Calu3 (cell line): ENCODE data around the gene DHRS7. TPM values are rescaled to one million over a fixed set of nuclear protein-coding genes. Genes with fewer than 3 reads are reported as not detected.
"Not testable (repeated sequence)": the region's sequence is repeated elsewhere in the genome, so short reads cannot be mapped to it uniquely, and the experiment has no call there.

Experiments
- BruUV-seq: library from RNA; stranded (reverse); fragments of 400-500 nt; replicated peaks from 2 replicates; lab custom pipeline; 2021; lab: Mats Ljungman, UMichigan
- CTCF ChIA-PET: fragments of 300-600 bp; sonication (Branson Sonifier 250); formaldehyde crosslinking; loops from one replicate; lab custom pipeline; 2022; ENCODE audit warnings: antibody characterized with exemption; lab: Charles Lee
- DNase-seq: peaks from one replicate; pipeline ENCODE4 v3.0.0; 2022
- H3K27ac Mint-ChIP-seq: one replicate; pipeline ENCODE4 v1.8.0; 2022; ENCODE audit warnings: mixed read lengths; ENCODE audit not compliant: unreplicated experiment
- H3K27me3 Mint-ChIP-seq: one replicate; pipeline ENCODE4 v1.8.0; 2022; ENCODE audit warnings: mixed read lengths; ENCODE audit not compliant: unreplicated experiment
- H3K36me3 Mint-ChIP-seq: one replicate; pipeline ENCODE4 v1.8.0; 2022; ENCODE audit warnings: mild to moderate bottlenecking, moderate library complexity, mixed read lengths; ENCODE audit not compliant: insufficient read depth, unreplicated experiment
- H3K4me1 Mint-ChIP-seq: one replicate; pipeline ENCODE4 v1.8.0; 2022; ENCODE audit warnings: mild to moderate bottlenecking, low read depth, mixed read lengths; ENCODE audit not compliant: unreplicated experiment
- H3K4me3 Mint-ChIP-seq: one replicate; pipeline ENCODE4 v1.8.0; 2022; ENCODE audit warnings: mild to moderate bottlenecking, low read depth, moderate library complexity, mixed read lengths; ENCODE audit not compliant: unreplicated experiment
- H3K9me3 Mint-ChIP-seq: one replicate; pipeline ENCODE4 v1.8.0; 2022; ENCODE audit warnings: low read depth, mixed read lengths; ENCODE audit not compliant: unreplicated experiment
- intact Hi-C: fragments of 100-400 bp; cut with micrococcal nuclease; formaldehyde crosslinking; loops from one replicate; pipeline ENCODE4 v1.10.0; 2022; ENCODE audit not compliant: unreplicated experiment
- total RNA-seq: library from RNA; stranded (reverse); gene quantifications from 2 replicates; pipeline ENCODE4 v1.2.3, GENCODE V29; 2022
- TF ChIP-seq, protein P1 (sequence below): fragments of 200-600 bp; IDR thresholded peaks from one replicate; pipeline ENCODE4 v1.8.0; 2022; ENCODE audit warnings: antibody characterized with exemption; ENCODE audit not compliant: unreplicated experiment

The DHRS7 gene
- total RNA-seq, 1 experiment from 2014 or later: 34.9 TPM

DNA sequence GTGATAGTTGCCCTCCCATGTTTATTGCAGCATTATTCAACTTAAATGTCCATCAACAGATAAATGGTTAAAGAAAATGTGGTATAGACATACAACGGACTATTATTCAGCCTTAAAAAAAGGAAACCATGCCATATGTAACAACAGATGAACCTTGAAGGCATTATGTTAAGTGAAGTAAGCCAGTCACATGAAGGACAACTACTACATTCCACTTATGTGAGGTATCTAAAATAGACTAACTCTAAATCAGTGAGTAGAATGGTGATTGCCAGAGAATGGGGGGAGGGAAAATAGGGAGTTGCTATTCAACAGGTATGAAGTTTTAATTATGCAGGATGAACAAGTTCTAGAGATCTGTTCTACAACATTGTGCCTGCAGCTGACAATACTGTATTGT, 63.4 kb downstream of the DHRS7 start:
- Mint-ChIP-seq H3K4me3 (no peak overlapping the region), H3K27me3 (no peaks in the 10 kb centered on the region), H3K4me1 (no peaks in the 10 kb centered on the region), H3K36me3 (no peaks in the 10 kb centered on the region), H3K27ac (no peak overlapping the region), H3K9me3 (no peaks in the 10 kb centered on the region)
- TF ChIP-seq, protein P1, sequence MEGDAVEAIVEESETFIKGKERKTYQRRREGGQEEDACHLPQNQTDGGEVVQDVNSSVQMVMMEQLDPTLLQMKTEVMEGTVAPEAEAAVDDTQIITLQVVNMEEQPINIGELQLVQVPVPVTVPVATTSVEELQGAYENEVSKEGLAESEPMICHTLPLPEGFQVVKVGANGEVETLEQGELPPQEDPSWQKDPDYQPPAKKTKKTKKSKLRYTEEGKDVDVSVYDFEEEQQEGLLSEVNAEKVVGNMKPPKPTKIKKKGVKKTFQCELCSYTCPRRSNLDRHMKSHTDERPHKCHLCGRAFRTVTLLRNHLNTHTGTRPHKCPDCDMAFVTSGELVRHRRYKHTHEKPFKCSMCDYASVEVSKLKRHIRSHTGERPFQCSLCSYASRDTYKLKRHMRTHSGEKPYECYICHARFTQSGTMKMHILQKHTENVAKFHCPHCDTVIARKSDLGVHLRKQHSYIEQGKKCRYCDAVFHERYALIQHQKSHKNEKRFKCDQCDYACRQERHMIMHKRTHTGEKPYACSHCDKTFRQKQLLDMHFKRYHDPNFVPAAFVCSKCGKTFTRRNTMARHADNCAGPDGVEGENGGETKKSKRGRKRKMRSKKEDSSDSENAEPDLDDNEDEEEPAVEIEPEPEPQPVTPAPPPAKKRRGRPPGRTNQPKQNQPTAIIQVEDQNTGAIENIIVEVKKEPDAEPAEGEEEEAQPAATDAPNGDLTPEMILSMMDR: no peak
- intact Hi-C loops: no loop called here
- CTCF ChIA-PET: no interaction called here
- DNase-seq: no peak
- no TSS peak for BruUV-seq

DNA sequence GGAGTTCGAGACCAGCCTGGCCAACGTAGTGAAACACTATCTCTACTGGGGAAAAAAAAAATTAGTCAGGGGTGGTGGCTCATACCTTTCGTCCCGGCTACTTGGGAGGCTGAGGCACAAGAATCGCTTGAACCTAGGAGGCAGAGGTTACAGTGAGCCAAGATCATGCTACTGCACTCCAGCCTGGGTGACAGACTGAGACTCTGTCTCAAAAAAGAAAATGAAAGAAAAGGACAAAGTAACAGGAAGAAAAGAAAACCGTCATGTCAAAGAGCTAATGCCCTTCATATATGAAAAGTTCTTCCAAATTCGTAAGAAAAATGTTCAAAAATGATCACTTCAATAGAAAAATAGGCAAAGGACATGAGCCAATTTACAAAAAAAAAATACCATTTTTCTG, 65.3 kb downstream of the DHRS7 start:
- H3K4me3 Mint-ChIP-seq, CTCF ChIA-PET, H3K36me3 Mint-ChIP-seq, BruUV-seq, H3K27me3 Mint-ChIP-seq, H3K27ac Mint-ChIP-seq, intact Hi-C loops, H3K9me3 Mint-ChIP-seq, DNase-seq: not testable (repeated sequence)
- peaks cover 12% of the 10 kb centered on the region for H3K4me1 Mint-ChIP-seq

DNA sequence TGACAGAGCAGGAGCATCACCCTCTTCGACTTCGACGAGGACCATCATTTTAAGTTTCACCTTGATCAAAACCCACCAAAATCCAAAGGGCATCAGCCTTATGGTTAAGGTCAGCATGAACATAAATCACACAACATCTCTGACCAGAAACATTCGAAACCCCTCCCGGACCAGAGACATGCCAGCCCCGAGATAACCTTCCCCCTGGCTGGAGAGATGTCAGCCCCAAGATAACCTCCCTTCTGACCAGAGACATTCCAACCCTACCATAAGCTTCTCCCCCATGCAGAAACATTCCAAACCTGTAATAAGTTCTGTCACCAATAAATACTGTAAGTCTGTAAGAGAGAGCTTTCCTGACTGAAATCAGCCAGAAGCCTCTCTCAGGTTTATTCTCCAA, 67.2 kb downstream of the DHRS7 start:
- CTCF ChIA-PET: no interaction called here
- Mint-ChIP-seq H3K36me3 (peaks cover 21% of the 10 kb centered on the region), H3K4me1 (peaks cover 25% of the 10 kb centered on the region), H3K4me3 (no peak overlapping the region), H3K9me3 (no peaks in the 10 kb centered on the region), H3K27ac (no peak overlapping the region), H3K27me3 (no peaks in the 10 kb centered on the region)
- intact Hi-C loops: no loop called here
- no TSS peak for BruUV-seq
- no peak for DNase-seq
- TF ChIP-seq, protein P1: no peak

DNA sequence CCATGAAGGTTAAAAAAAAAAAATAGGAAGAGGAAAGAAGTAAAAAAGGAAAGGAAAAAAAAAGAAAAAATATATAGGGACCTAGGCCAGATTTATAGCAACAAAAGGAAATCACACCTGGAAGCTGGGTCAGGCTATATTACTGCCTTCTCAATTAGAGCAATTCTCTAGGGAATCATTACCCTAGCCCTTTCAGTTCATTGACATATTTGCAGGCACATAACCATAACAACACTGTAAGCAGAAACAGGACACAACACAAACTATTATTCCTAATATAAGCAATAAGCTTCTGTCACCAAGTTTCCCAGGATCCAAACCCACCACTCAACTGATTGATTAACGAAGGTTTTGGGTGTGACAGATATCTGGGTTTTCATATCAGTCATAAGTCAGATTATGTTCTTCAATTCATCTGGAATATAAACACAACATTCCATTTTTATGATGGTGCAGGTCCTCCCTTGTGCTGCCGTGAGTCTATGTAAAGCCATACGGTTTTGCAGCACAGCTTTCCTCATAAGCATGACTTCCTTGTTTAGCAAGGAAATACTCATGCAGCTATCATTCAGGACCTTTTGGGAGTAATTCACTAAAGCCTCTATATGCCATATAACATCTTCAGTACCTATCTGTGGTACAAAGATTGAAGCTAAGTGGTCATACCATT, 69.3 kb downstream of the DHRS7 start:
- Mint-ChIP-seq H3K27me3 (no peaks in the 10 kb centered on the region), H3K9me3 (no peaks in the 10 kb centered on the region), H3K27ac (peak overlapping the region; percentile 77), H3K4me3 (peak overlapping the region; percentile 79), H3K4me1 (peaks cover 25% of the 10 kb centered on the region), H3K36me3 (peaks cover 42% of the 10 kb centered on the region)
- intact Hi-C loops: no loop called here
- BruUV-seq: no TSS peak
- CTCF ChIA-PET: no interaction called here
- TF ChIP-seq, protein P1: no peak
- no peak for DNase-seq

DNA sequence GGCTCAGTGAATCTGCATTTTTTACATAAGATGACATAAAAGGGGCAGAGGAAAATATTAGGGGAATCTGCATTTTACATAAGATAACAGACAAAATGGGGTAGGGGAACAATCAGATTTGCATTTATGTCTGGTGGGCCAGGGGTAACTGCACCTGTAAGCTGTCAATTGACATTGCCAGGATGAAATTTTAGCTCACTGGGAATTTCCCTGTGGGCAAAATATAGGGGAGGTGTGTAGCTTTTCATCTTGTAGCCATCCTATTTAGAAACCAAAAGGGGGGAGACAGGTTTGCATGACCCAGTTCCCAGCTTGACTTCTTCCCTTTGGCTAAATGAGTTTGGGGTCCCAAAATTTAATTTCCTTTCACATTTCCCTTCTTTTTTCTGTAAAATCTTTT, 70.0 kb downstream of the DHRS7 start:
- Mint-ChIP-seq H3K9me3 (no peaks in the 10 kb centered on the region), H3K27ac (peak overlapping the region; percentile 77), H3K4me3 (peak overlapping the region; percentile 79), H3K27me3 (no peaks in the 10 kb centered on the region), H3K4me1 (peaks cover 25% of the 10 kb centered on the region), H3K36me3 (peaks cover 44% of the 10 kb centered on the region)
- TF ChIP-seq, protein P1: no peak
- CTCF ChIA-PET: no interaction called here
- intact Hi-C loops: no loop called here
- BruUV-seq: no TSS peak
- no peak for DNase-seq
